Small intestine (tissue), 7 donors: ENCODE measurements around the gene CMYA5. TPM values are rescaled to one million over a fixed set of nuclear protein-coding genes. Genes with fewer than 3 reads are reported as not detected.
"Not testable (repeated sequence)": the region's sequence is repeated elsewhere in the genome, so short reads cannot be mapped to it uniquely, and the experiment has no call there.

Experiments
- DNase-seq, 2 donors: peaks; one replicate each; pipeline versions ENCODE4 v3.0.0 to v3.0.0-alpha.2; 2013
- FAIRE-seq: peaks from 2 replicates; lab custom pipeline; 2012; peaks lifted over from hg19 to GRCh38; lab: Jason Lieb, UNC
- H3K27ac ChIP-seq, 3 donors: one replicate each; pipeline ENCODE4 v1.5.1; 2013; ENCODE audit warnings: low read length in 2 of 3, mild to moderate bottlenecking in 2 of 3, control low read depth in 1 of 3, inconsistent platforms in 1 of 3, low read depth in 1 of 3, moderate library complexity in 1 of 3
- H3K27me3 ChIP-seq, 3 donors: one replicate each; pipeline ENCODE4 v1.6.1; 2013; ENCODE audit warnings: low read length in 3 of 3, inconsistent platforms in 1 of 3; ENCODE audit not compliant: control insufficient read depth in 3 of 3, insufficient read depth in 3 of 3
- H3K36me3 ChIP-seq, 3 donors: one replicate each; pipeline ENCODE4 v1.6.1; 2013; ENCODE audit warnings: low read length in 3 of 3, inconsistent platforms in 1 of 3, low read depth in 1 of 3, mild to moderate bottlenecking in 1 of 3, moderate library complexity in 1 of 3; ENCODE audit not compliant: control insufficient read depth in 3 of 3, insufficient read depth in 2 of 3
- H3K4me1 ChIP-seq, 3 donors: one replicate each; pipeline ENCODE4 v1.6.1; 2013; ENCODE audit warnings: low read length in 2 of 3, inconsistent platforms in 1 of 3, low read depth in 1 of 3, mild to moderate bottlenecking in 1 of 3, moderate library complexity in 1 of 3; ENCODE audit not compliant: control insufficient read depth in 3 of 3, insufficient read depth in 2 of 3
- H3K4me3 ChIP-seq, 3 donors: one replicate each; pipeline ENCODE4 v1.5.1; 2013; ENCODE audit warnings: low read length in 3 of 3, control low read depth in 1 of 3, inconsistent platforms in 1 of 3, low read depth in 1 of 3, mild to moderate bottlenecking in 1 of 3, moderate library complexity in 1 of 3
- H3K9me3 ChIP-seq, 2 donors: one replicate each; pipeline ENCODE4 v1.6.1; 2013; ENCODE audit warnings: low read depth in 1 of 2, low read length in 1 of 2; ENCODE audit not compliant: control insufficient read depth in 2 of 2, insufficient read depth in 1 of 2
- WGBS, 3 donors: extraction: QIAGEN DNeasy Blood & Tissue Kit; methylation state at CpG; one replicate each; pipeline ENCODE4 v1.1.7; 2013; 5-methylcytosine and 5-hydroxymethylcytosine counted together
- polyA plus RNA-seq, 4 donors: library from polyadenylated mRNA; stranded (reverse) in 3 of 4; unstranded in 1 of 4; fragments of 200-250 nt in 3 of 4; fragments of 120-200 nt in 1 of 4; gene quantifications; one replicate each; pipeline versions ENCODE4 v1.2.1 to v1.2.3, GENCODE V29; 2013
- donor health status: healthy with polysubstance abuse.
- donor health status: control.
- donor health status: control.
- donor health status: Bipolar disorder and iron deficiency.
- donor health status: healthy.

CMYA5 gene
- polyA plus RNA-seq, 4 donors = 0.61 to 5.7 (median 1.6) TPM

DNA sequence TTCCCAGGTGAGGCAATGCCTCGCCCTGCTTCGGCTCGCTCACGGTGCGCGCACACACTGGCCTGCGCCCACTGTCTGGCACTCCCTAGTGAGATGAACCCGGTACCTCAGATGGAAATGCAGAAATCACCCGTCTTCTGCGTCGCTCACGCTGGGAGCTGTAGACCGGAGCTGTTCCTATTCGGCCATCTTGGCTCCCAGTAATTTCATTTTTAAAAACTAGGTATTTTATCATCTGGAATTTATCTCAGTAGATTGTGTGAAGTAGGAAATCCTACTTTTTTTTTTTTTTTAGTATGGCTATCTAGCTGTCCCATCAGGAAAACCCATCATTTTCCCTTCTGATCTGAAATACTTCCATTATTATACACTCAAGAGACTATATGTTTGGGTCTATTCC lies 95.1 kb downstream of the CMYA5 start:
- not testable (repeated sequence) for H3K27me3 ChIP-seq, H3K4me1 ChIP-seq, DNase-seq, FAIRE-seq, H3K9me3 ChIP-seq, H3K36me3 ChIP-seq, H3K4me3 ChIP-seq
- H3K27ac ChIP-seq = peak overlapping the region in 1 of 3 donors; percentile 12
- 40 to 75% (median 51%) methylated on average over 11 to 14 of the region's 14 CpGs for WGBS, 3 donors

DNA sequence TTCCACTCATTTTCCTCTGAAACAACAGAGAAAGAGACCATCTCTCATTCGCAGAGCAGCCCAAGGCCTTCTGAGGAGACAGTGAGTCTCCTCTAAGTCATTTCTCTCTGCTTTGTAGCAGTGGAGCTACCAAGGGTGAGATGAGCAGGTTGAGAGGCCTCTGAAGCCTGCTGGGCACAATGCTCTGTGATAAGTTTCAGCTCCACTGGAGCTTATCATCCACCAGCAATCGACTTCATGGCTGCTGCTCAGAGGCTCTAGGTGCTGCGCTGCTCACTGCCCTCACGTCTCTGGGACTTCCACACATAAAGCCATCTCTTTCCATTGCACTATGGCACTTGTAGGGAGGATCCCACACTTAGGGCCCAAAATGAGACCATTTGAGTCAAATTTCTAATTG lies 96.3 kb downstream of the CMYA5 start:
- Histone ChIP-seq H3K27ac (no peak overlapping the region), H3K4me1 (no peaks in the 10 kb centered on the region), H3K27me3 (no peaks in the 10 kb centered on the region), H3K36me3 (no peaks in the 10 kb centered on the region), H3K9me3 (no peaks in the 10 kb centered on the region), H3K4me3 (no peak overlapping the region)
- 79 to 95% (median 91%) methylated on average over 4 of the region's 4 CpGs for WGBS, 3 donors
- FAIRE-seq (no peak), DNase-seq (no peak)

DNA sequence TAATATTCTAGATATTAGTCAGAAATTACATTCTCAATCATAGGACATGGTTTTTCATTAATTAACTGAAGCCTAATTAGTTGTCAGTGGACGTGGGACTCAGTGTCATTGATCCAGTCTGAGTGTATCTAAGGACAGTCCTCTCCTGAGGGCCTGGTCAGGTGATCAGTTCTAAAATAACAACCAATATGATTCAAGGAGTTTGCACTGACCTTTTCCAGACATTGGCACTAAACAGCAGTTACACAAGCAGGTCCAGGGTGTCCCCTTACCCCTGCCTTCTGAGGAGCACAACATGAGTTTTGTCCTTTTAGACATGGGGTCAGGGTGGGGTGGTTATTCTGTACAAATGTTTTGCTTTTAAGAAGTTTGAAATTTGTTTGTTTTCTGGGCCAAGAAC lies 97.8 kb downstream of the CMYA5 start:
- DNase-seq (no peak), FAIRE-seq (no peak)
- WGBS, 3 donors = 67 to 75% (median 73%) methylated on average over 1 of the region's 1 CpG
- Histone ChIP-seq H3K4me3 (no peak overlapping the region), H3K9me3 (no peaks in the 10 kb centered on the region), H3K4me1 (no peaks in the 10 kb centered on the region), H3K36me3 (no peaks in the 10 kb centered on the region), H3K27me3 (no peaks in the 10 kb centered on the region), H3K27ac (no peak overlapping the region)

DNA sequence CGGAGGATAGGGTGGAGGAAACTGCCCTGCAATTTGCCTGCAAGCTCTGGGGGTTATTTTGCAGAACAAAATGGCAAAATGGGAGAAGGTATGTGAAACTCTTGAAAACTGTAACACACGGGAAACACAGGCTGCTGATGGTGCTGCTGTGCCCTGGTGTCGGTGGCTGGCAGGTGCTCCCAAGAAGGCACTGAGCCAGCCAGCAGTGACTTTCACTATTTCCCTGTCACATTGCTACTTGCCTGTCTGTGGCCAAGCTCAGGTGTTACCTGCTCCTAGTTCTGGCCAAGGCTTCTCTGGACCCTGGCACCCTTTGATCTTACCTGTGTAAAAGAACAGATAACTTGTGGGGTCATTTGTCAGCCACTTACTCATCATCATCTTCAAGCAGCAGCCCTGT lies 102.2 kb downstream of the CMYA5 start:
- FAIRE-seq = no peak
- H3K4me1 ChIP-seq = no peaks in the 10 kb centered on the region
- no peaks in the 10 kb centered on the region for H3K27me3 ChIP-seq
- no peaks in the 10 kb centered on the region for H3K9me3 ChIP-seq
- 24 to 60% (median 40%) methylated on average over 3 of the region's 3 CpGs for WGBS, 3 donors
- no peak overlapping the region for H3K4me3 ChIP-seq
- DNase-seq = peak; percentile 10 to 43
- no peaks in the 10 kb centered on the region for H3K36me3 ChIP-seq
- H3K27ac ChIP-seq = no peak overlapping the region

DNA sequence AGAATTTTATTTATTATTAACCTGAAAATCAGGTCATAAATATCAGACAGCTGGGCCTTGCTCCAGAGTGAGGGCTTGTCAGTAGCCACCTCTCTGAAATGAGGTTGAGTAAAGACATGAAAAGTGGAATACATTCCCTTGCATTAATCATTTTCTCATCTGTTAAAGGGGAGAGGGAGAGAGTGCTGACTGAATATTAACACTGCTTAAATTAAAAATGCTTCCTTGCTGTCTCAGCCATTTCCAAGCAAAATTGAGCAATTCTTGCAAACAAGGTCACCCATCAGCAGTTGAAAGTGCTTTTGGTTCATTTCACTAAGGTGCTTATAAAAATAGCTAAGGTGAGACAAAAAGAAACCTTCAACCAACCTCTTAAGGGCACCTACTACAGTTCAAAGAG lies 102.8 kb downstream of the CMYA5 start:
- H3K27ac ChIP-seq = no peak overlapping the region
- H3K36me3 ChIP-seq = no peaks in the 10 kb centered on the region
- no peak for FAIRE-seq

DNA sequence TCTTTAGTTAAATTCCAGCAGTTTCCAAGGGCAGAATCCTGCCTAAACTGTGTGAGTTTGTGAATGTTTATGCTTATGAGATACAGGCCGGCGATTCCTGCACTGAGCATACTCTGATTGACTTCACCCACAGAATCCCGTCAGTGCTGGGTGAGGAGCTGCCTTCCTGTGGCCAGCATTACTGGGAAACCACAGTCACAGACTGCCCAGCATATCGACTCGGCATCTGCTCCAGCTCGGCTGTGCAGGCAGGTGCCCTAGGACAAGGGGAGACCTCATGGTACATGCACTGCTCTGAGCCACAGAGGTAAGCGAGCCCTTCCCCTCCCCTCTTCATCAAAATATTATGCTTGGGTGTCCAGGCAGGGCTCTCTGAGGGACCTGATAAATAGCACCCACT lies 103.7 kb downstream of the CMYA5 start:
- 82 to 91% (median 84%) methylated on average over 7 of the region's 7 CpGs for WGBS, 3 donors
- no peaks in the 10 kb centered on the region for H3K36me3 ChIP-seq
- H3K4me3 ChIP-seq = no peak overlapping the region
- no peak overlapping the region for H3K27ac ChIP-seq
- no peaks in the 10 kb centered on the region for H3K9me3 ChIP-seq
- DNase-seq (no peak), FAIRE-seq (no peak)
- H3K27me3 ChIP-seq = no peaks in the 10 kb centered on the region
- no peaks in the 10 kb centered on the region for H3K4me1 ChIP-seq

More for the DNA sequence above, 102.8 kb downstream of the CMYA5 start:
- Histone ChIP-seq H3K27me3 (no peaks in the 10 kb centered on the region), H3K4me1 (no peaks in the 10 kb centered on the region), H3K9me3 (no peaks in the 10 kb centered on the region), H3K4me3 (no peak overlapping the region)
- no peak for DNase-seq

DNA sequence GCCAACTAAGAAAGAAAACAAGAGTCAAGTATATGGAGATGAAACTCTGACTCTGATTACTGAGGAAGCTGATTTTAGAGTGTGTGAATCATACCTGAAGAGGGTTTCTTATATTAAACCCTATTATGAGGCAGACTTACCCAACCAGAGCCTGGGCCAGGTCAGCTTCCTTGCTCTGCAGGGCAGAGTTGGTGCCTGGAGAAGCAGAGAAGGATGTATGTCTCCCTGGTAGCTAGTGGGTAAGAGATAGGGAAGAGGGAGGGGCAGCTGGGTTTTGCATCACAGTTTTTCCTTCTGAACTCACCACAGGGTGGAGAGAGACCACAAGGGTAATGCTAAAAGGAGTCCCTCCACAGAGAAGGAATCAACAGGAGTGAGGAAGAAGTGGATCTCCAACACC lies 104.1 kb downstream of the CMYA5 start:
- Histone ChIP-seq H3K27ac (no peak overlapping the region), H3K9me3 (no peaks in the 10 kb centered on the region), H3K4me1 (no peaks in the 10 kb centered on the region), H3K36me3 (no peaks in the 10 kb centered on the region), H3K4me3 (no peak overlapping the region), H3K27me3 (no peaks in the 10 kb centered on the region)
- FAIRE-seq = no peak
- DNase-seq = no peak

DNA sequence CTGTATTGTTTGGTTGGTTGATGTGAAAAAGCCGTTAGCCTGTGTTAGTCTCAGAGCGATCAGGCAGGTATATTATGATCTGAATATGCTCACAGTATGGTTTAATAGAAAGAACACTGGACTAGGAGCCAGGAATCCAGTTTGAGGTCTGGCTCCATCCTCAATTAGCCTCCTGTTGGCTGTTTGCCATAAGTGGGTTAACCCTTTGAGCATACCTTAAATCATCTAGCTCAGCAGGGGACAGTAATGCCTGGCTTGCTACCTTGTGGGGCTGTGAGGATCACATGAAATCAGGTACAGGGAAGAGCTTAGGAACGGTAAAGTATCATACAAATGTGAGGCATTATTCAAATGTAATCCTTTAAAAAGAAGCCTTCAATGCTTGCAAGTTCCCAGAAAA lies 104.7 kb downstream of the CMYA5 start:
- Histone ChIP-seq H3K4me3 (no peak overlapping the region), H3K4me1 (no peaks in the 10 kb centered on the region), H3K27me3 (no peaks in the 10 kb centered on the region), H3K36me3 (no peaks in the 10 kb centered on the region), H3K27ac (no peak overlapping the region), H3K9me3 (no peaks in the 10 kb centered on the region)
- 64 to 85% (median 74%) methylated on average over 3 of the region's 3 CpGs for WGBS, 3 donors
- no peak for DNase-seq
- FAIRE-seq = no peak

DNA sequence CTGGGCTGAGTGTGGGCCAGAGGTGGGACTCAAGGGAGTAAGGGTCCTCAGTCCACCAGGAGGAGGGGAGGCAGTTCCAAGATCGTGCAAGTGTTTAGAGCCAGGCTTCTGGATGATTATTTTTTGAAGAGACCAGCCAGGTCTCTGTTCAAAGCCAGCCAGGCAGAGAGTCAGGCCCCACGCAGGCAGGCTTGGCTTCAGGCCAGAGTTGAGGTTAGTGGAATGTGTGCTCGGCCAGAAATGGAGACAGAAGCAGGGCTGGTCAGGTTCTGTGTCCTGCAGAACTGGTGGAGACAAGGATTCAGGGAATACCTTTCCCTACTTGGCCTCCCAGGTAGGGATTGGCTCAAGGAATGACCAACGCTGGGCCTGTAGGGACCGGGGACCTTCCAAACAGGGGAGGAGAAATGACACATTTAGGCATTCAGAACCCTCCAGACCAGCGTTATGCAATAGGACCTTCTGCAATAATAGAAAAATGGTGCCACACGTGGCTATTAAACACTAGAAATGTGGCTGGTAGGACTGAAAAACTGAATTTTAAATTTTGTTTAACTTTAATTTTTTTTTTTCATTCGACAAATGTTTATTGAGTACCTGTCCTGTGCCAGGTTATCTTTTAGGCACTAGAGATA lies 106.2 kb downstream of the CMYA5 start:
- Histone ChIP-seq H3K9me3 (no peaks in the 10 kb centered on the region), H3K27ac (no peak overlapping the region), H3K4me3 (no peak overlapping the region), H3K27me3 (no peaks in the 10 kb centered on the region), H3K4me1 (no peaks in the 10 kb centered on the region), H3K36me3 (no peaks in the 10 kb centered on the region)
- 75 to 76% (median 75%) methylated on average over 8 of the region's 8 CpGs for WGBS, 3 donors
- FAIRE-seq (no peak), DNase-seq (peak in 1 of 2 donors; percentile 22)
